Left lung (tissue), 10 donors: ENCODE measurements around the gene KCNAB1. TPM values are rescaled to one million over a fixed set of nuclear protein-coding genes. Genes with fewer than 3 reads are reported as not detected.

Experiments used
- ATAC-seq: fragments of 200-7000 bp; cut with Tn5 transposase; one replicate; pipeline ENCODE4 v1.9.1; 2020; ENCODE audit warnings: moderate library complexity
- DNase-seq, 4 donors: peaks; one replicate each; pipeline ENCODE4 v3.0.0-alpha.2; 2013 to 2020
- H3K27ac ChIP-seq, 2 donors: fragments of 200-600 bp; sonication (generic) in 1 of 2; one replicate each; pipeline versions ENCODE4 v1.5.0 to v1.8.0; 2020 to 2021
- H3K27me3 ChIP-seq, 2 donors: fragments of 200-600 bp; sonication (generic) in 1 of 2; one replicate each; pipeline versions ENCODE4 v1.5.0 to v1.8.0; 2020 to 2021
- H3K36me3 ChIP-seq, 2 donors: fragments of 200-600 bp; sonication (generic) in 1 of 2; one replicate each; pipeline versions ENCODE4 v1.5.0 to v1.8.0; 2020 to 2021
- H3K4me1 ChIP-seq, 2 donors: fragments of 200-600 bp; one replicate each; pipeline ENCODE4 v1.8.0; 2021
- H3K4me3 ChIP-seq, 2 donors: fragments of 200-600 bp; sonication (generic) in 1 of 2; one replicate each; pipeline versions ENCODE4 v1.5.0 to v1.8.0; 2020 to 2021; ENCODE audit warnings: mild to moderate bottlenecking in 1 of 2
- H3K9me3 ChIP-seq, 2 donors: fragments of 200-600 bp; sonication (generic) in 1 of 2; one replicate each; pipeline versions ENCODE4 v1.5.0 to v1.8.0; 2020 to 2021
- CTCF ChIP-seq, 2 donors: fragments of 200-600 bp; sonication (generic) in 1 of 2; IDR thresholded peaks; one replicate each; pipeline versions ENCODE4 v1.5.0 to v1.8.0; 2021; ENCODE audit warnings: antibody characterized with exemption in 2 of 2
- intact Hi-C, 2 donors: fragments of 100-400 bp; cut with DNase I; formaldehyde crosslinking; loops; one replicate each; pipeline versions ENCODE4 v1.11.2 to v1.14.2; 2022
- polyA plus RNA-seq, 6 donors: library from polyadenylated mRNA; unstranded; fragments of 120-200 nt; gene quantifications; one replicate each; pipeline ENCODE4 v1.2.1, GENCODE V29; 2013; ENCODE audit not compliant: insufficient read length in 6 of 6
- total RNA-seq, 2 donors: library from RNA; stranded (reverse); fragmentation: NEBNext Ultra II Directional; extraction: Animal tissue kit (Norgen Biotek cat#: 25700); gene quantifications; one replicate each; pipeline ENCODE4 v1.2.1, GENCODE V29; 2021
- donor health status: DM: no; HTN: yes; CAD: no.
- donor health status: DM: no; HTN: no; CAD: no.

The KCNAB1 gene
- total and polyA plus RNA-seq, 8 donors: 0.58 to 1.7 (median 1.5) TPM

DNA sequence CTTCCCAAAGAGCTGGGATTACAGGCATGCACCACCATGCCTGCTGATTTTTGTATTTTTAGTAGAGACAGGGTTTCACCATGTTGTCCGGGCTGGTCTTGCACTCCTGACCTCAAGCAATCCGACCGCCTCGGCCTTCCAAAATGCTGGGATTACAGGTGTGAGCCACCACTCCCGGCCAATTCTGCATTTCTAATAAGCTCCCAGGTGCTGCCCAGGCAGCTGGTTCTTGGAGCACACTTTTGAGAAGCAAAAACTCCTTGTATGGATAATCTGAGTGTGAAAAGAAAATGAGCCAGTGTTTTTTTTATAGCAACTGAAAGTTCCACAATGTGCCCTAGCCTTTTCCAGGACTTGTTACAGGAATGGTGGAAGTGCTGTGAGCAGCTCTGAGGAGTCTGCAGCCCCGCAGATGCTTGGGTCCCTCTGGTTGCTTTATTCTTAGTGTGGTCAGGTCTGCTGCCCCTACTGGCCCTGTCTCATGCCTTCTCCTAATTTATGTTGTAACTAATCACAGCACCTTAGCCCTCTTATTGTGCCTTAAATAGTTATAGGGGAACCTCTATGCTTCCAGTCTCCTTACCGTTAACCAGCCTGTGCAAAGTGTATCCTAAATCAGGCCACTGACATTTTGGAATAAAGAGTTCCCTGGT is 13.5 kb upstream of the KCNAB1 start:
- no peak for ATAC-seq

GRCh38 chr3:156107504-156107903 is 12.9 kb upstream of the KCNAB1 start:
- H3K4me1 ChIP-seq: no peaks in the 10 kb centered on the region
- no peaks in the 10 kb centered on the region for H3K9me3 ChIP-seq
- intact Hi-C loops: no loop called here
- no peak for TF ChIP-seq CTCF (IDR thresholded peaks at IDR 0.05)
- ATAC-seq (no peak), DNase-seq (no peak)
- no peaks in the 10 kb centered on the region for H3K27me3 ChIP-seq
- H3K36me3 ChIP-seq: no peaks in the 10 kb centered on the region
- H3K4me3 ChIP-seq: no peak overlapping the region
- H3K27ac ChIP-seq: no peak overlapping the region

More for the DNA sequence above, 13.5 kb upstream of the KCNAB1 start:
- H3K4me1 ChIP-seq: no peaks in the 10 kb centered on the region
- no peak overlapping the region for H3K4me3 ChIP-seq
- intact Hi-C loops: no loop called here
- no peaks in the 10 kb centered on the region for H3K36me3 ChIP-seq
- no peak for TF ChIP-seq CTCF (IDR thresholded peaks at IDR 0.05)
- H3K27me3 ChIP-seq: no peaks in the 10 kb centered on the region
- no peaks in the 10 kb centered on the region for H3K9me3 ChIP-seq
- no peak for DNase-seq
- no peak overlapping the region for H3K27ac ChIP-seq

GRCh38 chr3:156108616-156109015 is 11.8 kb upstream of the KCNAB1 start:
- ATAC-seq: no peak
- intact Hi-C loops: no loop called here
- H3K4me3 ChIP-seq: no peak overlapping the region
- no peak for TF ChIP-seq CTCF (IDR thresholded peaks at IDR 0.05)
- H3K4me1 ChIP-seq: no peaks in the 10 kb centered on the region
- DNase-seq: peak in 2 of 4 donors; percentile 3 to 15
- H3K9me3 ChIP-seq: no peaks in the 10 kb centered on the region
- H3K36me3 ChIP-seq: no peaks in the 10 kb centered on the region
- H3K27ac ChIP-seq: no peak overlapping the region
- H3K27me3 ChIP-seq: no peaks in the 10 kb centered on the region

GRCh38 chr3:156109989-156110388 is 10.4 kb upstream of the KCNAB1 start:
- DNase-seq (no peak), ATAC-seq (no peak)
- no peak for TF ChIP-seq CTCF (IDR thresholded peaks at IDR 0.05)
- intact Hi-C loops: no loop called here
- no peak overlapping the region for H3K4me3 ChIP-seq
- no peaks in the 10 kb centered on the region for H3K4me1 ChIP-seq
- H3K27ac ChIP-seq: no peak overlapping the region
- H3K27me3 ChIP-seq: no peaks in the 10 kb centered on the region
- no peaks in the 10 kb centered on the region for H3K36me3 ChIP-seq
- no peaks in the 10 kb centered on the region for H3K9me3 ChIP-seq

GRCh38 chr3:156126467-156126866 is 6.1 kb downstream of the KCNAB1 start:
- TF ChIP-seq CTCF (IDR thresholded peaks at IDR 0.05): no peak
- Histone ChIP-seq H3K36me3 (no peaks in the 10 kb centered on the region), H3K27me3 (no peaks in the 10 kb centered on the region), H3K9me3 (no peaks in the 10 kb centered on the region), H3K4me3 (no peak overlapping the region), H3K4me1 (no peaks in the 10 kb centered on the region), H3K27ac (no peak overlapping the region)
- DNase-seq (no peak), ATAC-seq (no peak)
- intact Hi-C loops: no loop called here
